GM12865 (cell line): Measurements from ENCODE around the gene CLEC19A.

Source experiments
- DNase-seq: peaks from one replicate; pipeline ENCODE4 v3.0.0; 2010; ENCODE audit warnings: low read depth
- H3K4me3 ChIP-seq: 2 replicates; pipeline ENCODE4 v1.5.1; 2011; ENCODE audit warnings: mild to moderate bottlenecking, low read depth, low read length, control low read depth
- TF ChIP-seq, protein P1 (sequence below): IDR thresholded peaks from 2 replicates; pipeline ENCODE4 v1.5.1; 2011; ENCODE audit warnings: low read length, control low read depth, low read depth, inconsistent platforms; ENCODE audit not compliant: insufficient read depth; ENCODE audit errors: missing control alignments

Gene CLEC19A

DNA sequence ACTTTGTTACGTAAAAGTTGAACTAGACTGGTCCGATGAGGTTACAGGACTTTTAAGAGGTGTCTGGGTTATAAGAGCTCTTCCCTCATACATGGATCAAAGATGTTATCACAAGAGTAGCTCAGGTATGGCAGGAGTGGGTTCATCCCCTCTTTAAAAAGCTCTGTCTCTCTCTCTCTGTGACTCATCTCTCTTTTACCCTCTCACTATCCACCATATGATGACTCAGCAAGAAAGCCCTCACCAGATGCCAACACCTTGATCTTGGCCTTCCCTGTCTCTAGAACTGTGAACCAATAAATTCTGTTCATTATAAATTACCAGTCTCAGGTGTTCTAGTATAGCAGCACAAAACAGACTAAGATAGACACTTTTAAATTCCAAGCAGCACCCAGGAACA is 1.9 kb upstream of the CLEC19A start:
- no peak for DNase-seq
- TF ChIP-seq, protein P1, sequence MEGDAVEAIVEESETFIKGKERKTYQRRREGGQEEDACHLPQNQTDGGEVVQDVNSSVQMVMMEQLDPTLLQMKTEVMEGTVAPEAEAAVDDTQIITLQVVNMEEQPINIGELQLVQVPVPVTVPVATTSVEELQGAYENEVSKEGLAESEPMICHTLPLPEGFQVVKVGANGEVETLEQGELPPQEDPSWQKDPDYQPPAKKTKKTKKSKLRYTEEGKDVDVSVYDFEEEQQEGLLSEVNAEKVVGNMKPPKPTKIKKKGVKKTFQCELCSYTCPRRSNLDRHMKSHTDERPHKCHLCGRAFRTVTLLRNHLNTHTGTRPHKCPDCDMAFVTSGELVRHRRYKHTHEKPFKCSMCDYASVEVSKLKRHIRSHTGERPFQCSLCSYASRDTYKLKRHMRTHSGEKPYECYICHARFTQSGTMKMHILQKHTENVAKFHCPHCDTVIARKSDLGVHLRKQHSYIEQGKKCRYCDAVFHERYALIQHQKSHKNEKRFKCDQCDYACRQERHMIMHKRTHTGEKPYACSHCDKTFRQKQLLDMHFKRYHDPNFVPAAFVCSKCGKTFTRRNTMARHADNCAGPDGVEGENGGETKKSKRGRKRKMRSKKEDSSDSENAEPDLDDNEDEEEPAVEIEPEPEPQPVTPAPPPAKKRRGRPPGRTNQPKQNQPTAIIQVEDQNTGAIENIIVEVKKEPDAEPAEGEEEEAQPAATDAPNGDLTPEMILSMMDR, result no peak
- H3K4me3 ChIP-seq, result no peak overlapping the region

DNA sequence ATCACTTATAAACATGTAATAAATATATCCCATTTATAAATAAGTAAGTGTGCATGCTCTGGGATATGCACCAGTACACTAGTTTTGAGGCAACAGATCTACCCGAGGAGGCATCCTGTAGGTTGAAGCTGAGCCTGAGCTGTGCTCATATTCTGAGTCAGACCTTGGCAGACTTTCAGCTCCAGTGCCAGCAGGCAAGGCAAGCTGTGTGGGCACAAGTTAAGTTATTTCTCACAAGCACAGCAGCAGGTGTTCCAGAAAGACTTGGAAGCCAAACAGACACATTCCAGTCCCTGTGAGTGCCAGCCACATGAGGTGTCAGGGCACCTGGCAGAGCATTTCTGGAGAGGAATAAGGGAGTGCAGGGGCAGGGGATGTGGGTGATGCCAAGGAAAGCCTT is 1.3 kb upstream of the CLEC19A start:
- no peak for DNase-seq
- TF ChIP-seq, protein P1, result no peak
- H3K4me3 ChIP-seq, result no peak overlapping the region

DNA sequence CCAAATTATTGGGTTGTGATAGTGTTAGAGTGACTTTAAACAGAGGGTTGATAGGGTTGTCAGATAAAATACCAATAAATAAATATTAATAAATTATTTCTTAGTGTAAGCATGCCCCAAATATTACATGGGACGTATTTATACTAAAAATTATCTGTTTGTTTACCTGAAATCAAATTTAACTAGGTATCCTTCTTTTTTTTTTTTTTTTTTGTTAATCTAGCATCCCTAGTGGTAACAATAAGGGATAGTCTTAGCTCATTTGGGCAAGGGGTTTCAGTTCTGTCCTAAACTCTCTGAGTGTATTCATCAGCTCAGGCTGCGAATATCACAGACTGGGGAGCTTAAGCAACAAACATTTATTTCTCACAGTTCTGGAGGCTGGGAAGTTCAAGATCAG is 1.3 kb downstream of the CLEC19A start:
- TF ChIP-seq, protein P1, result no peak
- H3K4me3 ChIP-seq, result no peak overlapping the region
- DNase-seq, result no peak

DNA sequence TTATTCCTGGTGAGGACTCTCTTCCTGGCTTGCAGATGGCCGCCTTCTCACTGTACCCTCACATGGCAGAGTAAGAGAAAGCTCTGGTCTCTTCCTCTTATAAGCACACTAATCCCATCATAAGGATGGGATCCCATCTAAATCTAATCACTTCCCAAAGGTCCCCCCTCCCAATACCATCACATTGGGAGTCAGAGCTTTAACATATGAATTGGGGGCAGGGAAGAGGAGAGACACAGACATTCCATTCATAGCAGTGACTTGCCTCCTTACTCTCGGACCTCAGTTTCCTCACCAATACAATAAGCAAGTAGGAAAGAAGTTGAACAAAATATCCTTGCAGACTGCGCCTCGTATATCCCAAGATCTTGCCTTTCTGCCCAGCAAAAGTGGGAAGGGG is 1.7 kb downstream of the CLEC19A start:
- TF ChIP-seq, protein P1, result no peak
- no peak overlapping the region for H3K4me3 ChIP-seq
- DNase-seq, result no peak

DNA sequence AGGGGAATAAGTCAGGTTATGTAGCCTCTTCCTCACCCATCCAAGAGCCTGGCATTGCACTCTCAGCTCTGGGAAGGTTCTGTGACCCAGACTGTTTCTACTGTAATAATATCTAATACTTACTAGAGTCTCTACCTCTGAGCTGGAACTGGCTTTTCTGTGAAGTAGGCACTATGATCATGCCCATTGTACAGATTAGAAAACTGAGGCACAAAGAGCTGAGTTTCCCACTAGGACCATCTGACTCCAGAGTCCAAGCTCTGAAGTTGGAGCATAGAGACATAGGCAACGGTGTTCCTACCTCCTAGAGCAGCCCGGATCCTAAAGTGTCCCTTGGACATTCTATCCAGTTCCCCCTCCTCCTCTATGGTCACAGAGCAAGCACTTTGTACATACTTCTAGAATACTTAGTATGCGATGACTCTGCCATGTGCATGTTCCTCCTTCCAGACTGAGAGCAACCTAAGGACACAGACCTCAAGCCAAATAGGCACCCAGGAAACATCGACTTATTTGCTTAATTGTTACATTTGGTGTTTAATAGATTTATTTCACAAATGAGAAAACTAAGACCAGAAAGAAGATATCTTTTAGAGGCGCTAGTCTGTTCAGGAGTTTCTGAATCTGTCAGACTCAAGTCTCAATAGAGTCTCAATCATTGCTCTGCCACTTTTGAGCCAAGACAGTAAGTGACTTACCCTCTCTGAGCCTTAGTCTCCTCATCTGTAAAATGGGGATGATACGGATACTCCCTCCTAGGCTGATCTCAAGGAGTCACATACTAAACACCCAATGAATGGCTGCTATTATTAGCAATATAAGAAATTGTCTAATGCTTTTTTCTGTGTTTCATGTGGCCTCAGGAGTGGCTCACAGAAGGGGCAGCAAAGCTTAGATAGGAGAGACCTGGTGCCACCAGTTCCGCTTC is 3.6 kb downstream of the CLEC19A start:
- H3K4me3 ChIP-seq, result no peak overlapping the region
- TF ChIP-seq, protein P1, result no peak
- no peak for DNase-seq

DNA sequence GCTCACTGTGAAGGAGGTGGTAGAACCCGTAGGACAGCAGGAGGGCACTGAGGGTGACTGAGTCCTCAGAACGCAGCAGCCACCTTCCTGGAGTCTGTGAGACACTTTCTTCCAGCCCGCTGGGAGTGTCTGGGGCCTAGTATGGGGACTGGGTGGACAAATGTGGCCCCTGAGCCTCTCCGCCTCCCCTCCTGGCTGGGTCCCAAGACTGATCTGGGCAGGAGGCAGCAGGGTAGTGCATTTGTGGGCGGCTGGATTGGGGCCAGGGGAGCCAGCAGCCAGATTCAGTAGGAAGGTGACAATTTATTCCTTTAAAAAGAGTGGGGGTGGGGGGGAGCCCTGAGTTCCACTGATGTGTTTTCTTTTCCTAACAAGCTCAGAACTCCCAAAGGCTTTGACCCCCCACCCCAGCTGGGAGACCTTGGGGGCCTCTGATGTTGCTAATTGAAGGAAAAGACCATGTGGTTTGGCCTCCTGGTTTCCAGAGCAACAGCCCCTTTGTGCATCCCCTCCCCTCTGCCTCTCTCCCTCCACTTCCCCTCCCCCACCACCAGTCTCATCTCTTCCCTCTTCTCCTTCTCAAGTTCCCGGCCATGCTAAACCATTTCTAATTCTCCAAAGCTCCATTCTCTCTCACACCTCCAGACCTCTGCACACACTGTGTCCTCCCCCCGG is 4.4 kb downstream of the CLEC19A start:
- no peak for DNase-seq
- TF ChIP-seq, protein P1, result no peak
- no peak overlapping the region for H3K4me3 ChIP-seq
